SK-N-MC (cell line): ENCODE results near the gene JPH2.

Experiments
- EZH2 ChIP-seq: fragments of 200-600 bp; sonication (generic); IDR thresholded peaks from one replicate; pipeline ENCODE4 v1.6.1; 2017; ENCODE audit warnings: antibody characterized with exemption
- FOXP2 ChIP-seq: optimal IDR thresholded peaks from 2 replicates; pipeline ENCODE3; 2011; ENCODE audit warnings: mild to moderate bottlenecking, moderate library complexity; ENCODE audit not compliant: insufficient read depth; ENCODE audit errors: extremely low read length, control extremely low read depth
- POLR2AphosphoS5 ChIP-seq: IDR thresholded peaks from 2 replicates; pipeline ENCODE4 v1.6.1; 2012; ENCODE audit warnings: mild to moderate bottlenecking, low read depth, low read length, borderline replicate concordance

- TF ChIP-seq FOXP2 (no peak), EZH2 (no peak), POLR2AphosphoS5 (no peak)
These were observed 80.4 kb downstream of the JPH2 start for GRCh38 chr20:44106615-44107014.
